Measurements from ENCODE around the gene KRTAP5-3.

The KRTAP5-3 gene

GRCh38 chr11:1633864-1634263, 25.6 kb upstream of the KRTAP5-3 start:
- DNase-seq: no peak
- no peak overlapping the region for H3K23ac ChIP-seq (ENCODE audit: low read length in 2 of 2)
- no peak overlapping the region for H2AFZ ChIP-seq (ENCODE audit: low read depth, low read length)
- no peaks in the 10 kb centered on the region for H3K79me1 ChIP-seq (replicated peaks; ENCODE audit: low read length, poor library complexity, severe bottlenecking)
- peak overlapping the region; percentile 41 for H4K91ac ChIP-seq (ENCODE audit: low read length)
- no peak overlapping the region for H2BK12ac ChIP-seq (ENCODE audit: low read length in 2 of 2)
- no peak overlapping the region for H3K4me3 ChIP-seq (ENCODE audit: insufficient read depth in 1 of 2, low read depth in 1 of 2, low read length in 2 of 2)
- peaks cover 38 to 78% of the 10 kb centered on the region in 2 experiments for H3K27me3 ChIP-seq (ENCODE audit: control insufficient read depth in 1 of 2, insufficient read depth in 1 of 2, low read length in 2 of 2)
- WGBS: 89% methylated on average over 10 of the region's 10 CpGs
- H3K9ac ChIP-seq (ENCODE audit: low read length): no peak overlapping the region
- H2AK5ac ChIP-seq (ENCODE audit: low read length, severe bottlenecking): no peak overlapping the region
- no peaks in the 10 kb centered on the region for H3K36me3 ChIP-seq (ENCODE audit: control insufficient read depth in 1 of 2, insufficient read depth in 2 of 2, low read depth in 1 of 2, low read length in 2 of 2)
- H2BK120ac ChIP-seq (ENCODE audit: low read depth, low read length): no peak overlapping the region
- no peak overlapping the region for H3K14ac ChIP-seq (ENCODE audit: low read length in 2 of 2)
- no peak overlapping the region for H3K4ac ChIP-seq (ENCODE audit: low read depth in 1 of 2, low read length in 2 of 2)
- no peak overlapping the region for H4K8ac ChIP-seq (ENCODE audit: low read length)
- no peaks in the 10 kb centered on the region for H3K4me1 ChIP-seq (ENCODE audit: control insufficient read depth, insufficient read depth, low read depth, low read length)
- H3K27ac ChIP-seq (ENCODE audit: low read length, poor library complexity, severe bottlenecking): no peak overlapping the region
- H2BK5ac ChIP-seq (ENCODE audit: low read depth, low read length, poor library complexity, severe bottlenecking): no peak overlapping the region
- no peak overlapping the region for H3K18ac ChIP-seq (ENCODE audit: low read depth in 1 of 2, low read length in 2 of 2)
- H3K4me2 ChIP-seq (ENCODE audit: low read length, poor library complexity, severe bottlenecking): no peak overlapping the region
- H2BK15ac ChIP-seq (ENCODE audit: low read depth, poor library complexity, severe bottlenecking): no peak overlapping the region
- H3K9me3 ChIP-seq (ENCODE audit: control insufficient read depth, low read length): no peaks in the 10 kb centered on the region

- 75% methylated on average over 11 of the region's 11 CpGs for WGBS
- Histone ChIP-seq H2AFZ (ENCODE audit: low read depth, low read length) (no peak overlapping the region), H3K18ac (ENCODE audit: low read depth in 1 of 2, low read length in 2 of 2) (no peak overlapping the region), H3K23ac (ENCODE audit: low read length in 2 of 2) (no peak overlapping the region), H3K4me1 (ENCODE audit: control insufficient read depth, insufficient read depth, low read depth, low read length) (no peaks in the 10 kb centered on the region), H3K4me3 (ENCODE audit: insufficient read depth in 1 of 2, low read depth in 1 of 2, low read length in 2 of 2) (no peak overlapping the region), H3K4me2 (ENCODE audit: low read length, poor library complexity, severe bottlenecking) (no peak overlapping the region), H3K79me1 (replicated peaks; ENCODE audit: low read length, poor library complexity, severe bottlenecking) (no peaks in the 10 kb centered on the region), H3K27ac (ENCODE audit: low read length, poor library complexity, severe bottlenecking) (no peak overlapping the region), H3K27me3 (ENCODE audit: control insufficient read depth in 1 of 2, insufficient read depth in 1 of 2, low read length in 2 of 2) (peaks cover 51 to 83% of the 10 kb centered on the region in 2 experiments), H2BK5ac (ENCODE audit: low read depth, low read length, poor library complexity, severe bottlenecking) (no peak overlapping the region), H3K4ac (ENCODE audit: low read depth in 1 of 2, low read length in 2 of 2) (no peak overlapping the region), H3K9ac (ENCODE audit: low read length) (no peak overlapping the region), H2BK120ac (ENCODE audit: low read depth, low read length) (no peak overlapping the region), H2BK15ac (ENCODE audit: low read depth, poor library complexity, severe bottlenecking) (no peak overlapping the region), H3K36me3 (ENCODE audit: control insufficient read depth in 1 of 2, insufficient read depth in 2 of 2, low read depth in 1 of 2, low read length in 2 of 2) (no peaks in the 10 kb centered on the region), H4K91ac (ENCODE audit: low read length) (no peak overlapping the region), H4K8ac (ENCODE audit: low read length) (no peak overlapping the region), H3K9me3 (ENCODE audit: control insufficient read depth, low read length) (no peaks in the 10 kb centered on the region), H3K14ac (ENCODE audit: low read length in 2 of 2) (no peak overlapping the region), H2AK5ac (ENCODE audit: low read length, severe bottlenecking) (no peak overlapping the region), H2BK12ac (ENCODE audit: low read length in 2 of 2) (no peak overlapping the region)
- no peak for DNase-seq
These were observed 23.9 kb upstream of the KRTAP5-3 start for GRCh38 chr11:1632053-1632714.

- no peaks in the 10 kb centered on the region for H3K4me1 ChIP-seq (ENCODE audit: control insufficient read depth, insufficient read depth, low read depth, low read length)
- no peak overlapping the region for H3K27ac ChIP-seq (ENCODE audit: low read length, poor library complexity, severe bottlenecking)
- WGBS: 76% methylated on average over 13 of the region's 13 CpGs
- H3K36me3 ChIP-seq (ENCODE audit: control insufficient read depth in 1 of 2, insufficient read depth in 2 of 2, low read depth in 1 of 2, low read length in 2 of 2): no peaks in the 10 kb centered on the region
- H4K91ac ChIP-seq (ENCODE audit: low read length): no peak overlapping the region
- no peaks in the 10 kb centered on the region for H3K79me1 ChIP-seq (replicated peaks; ENCODE audit: low read length, poor library complexity, severe bottlenecking)
- H3K18ac ChIP-seq (ENCODE audit: low read depth in 1 of 2, low read length in 2 of 2): no peak overlapping the region
- peaks cover 58 to 83% of the 10 kb centered on the region in 2 experiments for H3K27me3 ChIP-seq (ENCODE audit: control insufficient read depth in 1 of 2, insufficient read depth in 1 of 2, low read length in 2 of 2)
- H3K9ac ChIP-seq (ENCODE audit: low read length): no peak overlapping the region
- H2BK12ac ChIP-seq (ENCODE audit: low read length in 2 of 2): no peak overlapping the region
- H2BK120ac ChIP-seq (ENCODE audit: low read depth, low read length): no peak overlapping the region
- no peak overlapping the region for H3K4ac ChIP-seq (ENCODE audit: low read depth in 1 of 2, low read length in 2 of 2)
- no peak overlapping the region for H3K14ac ChIP-seq (ENCODE audit: low read length in 2 of 2)
- H2AFZ ChIP-seq (ENCODE audit: low read depth, low read length): no peak overlapping the region
- H2BK5ac ChIP-seq (ENCODE audit: low read depth, low read length, poor library complexity, severe bottlenecking): no peak overlapping the region
- no peak for DNase-seq
- no peaks in the 10 kb centered on the region for H3K9me3 ChIP-seq (ENCODE audit: control insufficient read depth, low read length)
- no peak overlapping the region for H3K4me2 ChIP-seq (ENCODE audit: low read length, poor library complexity, severe bottlenecking)
- no peak overlapping the region for H3K23ac ChIP-seq (ENCODE audit: low read length in 2 of 2)
- no peak overlapping the region for H2AK5ac ChIP-seq (ENCODE audit: low read length, severe bottlenecking)
- H4K8ac ChIP-seq (ENCODE audit: low read length): no peak overlapping the region
- no peak overlapping the region for H2BK15ac ChIP-seq (ENCODE audit: low read depth, poor library complexity, severe bottlenecking)
- no peak overlapping the region for H3K4me3 ChIP-seq (ENCODE audit: insufficient read depth in 1 of 2, low read depth in 1 of 2, low read length in 2 of 2)
These were observed 22.9 kb upstream of the KRTAP5-3 start for GRCh38 chr11:1631066-1631568.

- H3K4me2 ChIP-seq (ENCODE audit: low read length, poor library complexity, severe bottlenecking): no peak overlapping the region
These were observed 22.0 kb upstream of the KRTAP5-3 start for GRCh38 chr11:1630271-1630670.

More at GRCh38 chr11:1630271-1630670, 22.0 kb upstream of the KRTAP5-3 start:
- H2BK12ac ChIP-seq (ENCODE audit: low read length in 2 of 2): no peak overlapping the region
- H4K8ac ChIP-seq (ENCODE audit: low read length): peak overlapping the region; percentile 25
- no peaks in the 10 kb centered on the region for H3K36me3 ChIP-seq (ENCODE audit: control insufficient read depth in 1 of 2, insufficient read depth in 2 of 2, low read depth in 1 of 2, low read length in 2 of 2)
- H3K79me1 ChIP-seq (replicated peaks; ENCODE audit: low read length, poor library complexity, severe bottlenecking): no peaks in the 10 kb centered on the region
- H2BK15ac ChIP-seq (ENCODE audit: low read depth, poor library complexity, severe bottlenecking): no peak overlapping the region
- H2AK5ac ChIP-seq (ENCODE audit: low read length, severe bottlenecking): no peak overlapping the region
- 77% methylated on average over 2 of the region's 2 CpGs for WGBS
- peaks cover 65 to 84% of the 10 kb centered on the region in 2 experiments for H3K27me3 ChIP-seq (ENCODE audit: control insufficient read depth in 1 of 2, insufficient read depth in 1 of 2, low read length in 2 of 2)
- no peaks in the 10 kb centered on the region for H3K4me1 ChIP-seq (ENCODE audit: control insufficient read depth, insufficient read depth, low read depth, low read length)
- no peak overlapping the region for H2BK120ac ChIP-seq (ENCODE audit: low read depth, low read length)
- H4K91ac ChIP-seq (ENCODE audit: low read length): no peak overlapping the region
- peak overlapping the region in 1 of 2 experiments; percentile 57 for H3K14ac ChIP-seq (ENCODE audit: low read length in 2 of 2)
- no peak overlapping the region for H3K4me3 ChIP-seq (ENCODE audit: insufficient read depth in 1 of 2, low read depth in 1 of 2, low read length in 2 of 2)
- H3K27ac ChIP-seq (ENCODE audit: low read length, poor library complexity, severe bottlenecking): no peak overlapping the region
- H3K4ac ChIP-seq (ENCODE audit: low read depth in 1 of 2, low read length in 2 of 2): no peak overlapping the region
- H2AFZ ChIP-seq (ENCODE audit: low read depth, low read length): no peak overlapping the region
- H3K23ac ChIP-seq (ENCODE audit: low read length in 2 of 2): no peak overlapping the region
- no peak overlapping the region for H3K9ac ChIP-seq (ENCODE audit: low read length)
- H3K18ac ChIP-seq (ENCODE audit: low read depth in 1 of 2, low read length in 2 of 2): no peak overlapping the region
- H3K9me3 ChIP-seq (ENCODE audit: control insufficient read depth, low read length): peaks cover 2% of the 10 kb centered on the region
- no peak for DNase-seq
- H2BK5ac ChIP-seq (ENCODE audit: low read depth, low read length, poor library complexity, severe bottlenecking): no peak overlapping the region
